HTR-8/SVneo (cell line): ENCODE results near the gene SEMA5A.

Experiments used
- DNase-seq: peaks from one replicate; pipeline ENCODE4 v3.0.0; 2011; ENCODE audit warnings: low spot score, mixed read lengths; ENCODE audit not compliant: insufficient read length
- FAIRE-seq: peaks from 2 replicates; lab custom pipeline; 2011; peaks lifted over from hg19 to GRCh38; lab: Jason Lieb, UNC

The SEMA5A gene

GRCh38 chr5:9013147-9013546 lies 532.7 kb downstream of the SEMA5A start:
- FAIRE-seq, result peak; percentile 65
- no peak for DNase-seq

GRCh38 chr5:9009931-9010651 lies 535.8 kb downstream of the SEMA5A start:
- FAIRE-seq (peak; percentile 26), DNase-seq (no peak)

GRCh38 chr5:8997542-8998070 lies 548.3 kb downstream of the SEMA5A start:
- DNase-seq (no peak), FAIRE-seq (peak; percentile 65)

- FAIRE-seq, result peak; percentile 79
- no peak for DNase-seq
Observed at GRCh38 chr5:8993031-8993430, 552.8 kb downstream of the SEMA5A start.
